ENCODE measurements around the gene MLPH. TPM values are rescaled to one million over a fixed set of nuclear protein-coding genes. Genes with fewer than 3 reads are reported as not detected.

Gene MLPH
- total RNA-seq, 1 donor from 2014 or later = not detected

DNA sequence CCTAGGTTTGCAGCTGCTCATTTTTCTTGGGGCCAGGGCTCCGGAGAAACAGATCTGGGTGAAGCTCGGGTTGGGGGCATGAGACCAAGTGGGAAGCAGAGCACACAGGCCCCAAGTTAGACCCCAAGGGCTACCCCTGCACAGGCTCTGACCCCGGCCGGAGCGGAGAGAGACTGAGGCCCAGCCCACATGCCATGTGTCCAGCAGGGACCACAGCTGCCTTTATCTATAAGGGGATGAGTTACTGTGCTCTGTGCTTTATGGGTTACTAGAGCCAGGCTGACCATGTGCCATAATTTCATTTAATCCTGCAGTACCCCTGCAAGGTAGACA lies 49.0 kb downstream of the MLPH start:
- peaks cover 8 to 15% (median 14%) of the 10 kb centered on the region in 3 donors for H3K4me1 ChIP-seq (ENCODE audit: control insufficient read depth in 3 of 3, insufficient read depth in 3 of 3, low read length in 3 of 3)
- no peak overlapping the region for H3K27ac ChIP-seq (ENCODE audit: low read depth, low read length)
- no peak overlapping the region for H3K9ac ChIP-seq (ENCODE audit: low read depth in 1 of 3, low read length in 3 of 3)
- peaks cover 0 to 2% (median 2%) of the 10 kb centered on the region in 3 donors for H3K27me3 ChIP-seq (ENCODE audit: control insufficient read depth in 3 of 3, insufficient read depth in 3 of 3, low read length in 3 of 3)
- H3K36me3 ChIP-seq (ENCODE audit: control insufficient read depth in 3 of 3, insufficient read depth in 3 of 3, low read length in 3 of 3) = peaks cover 0 to 2% (median 0%) of the 10 kb centered on the region in 3 donors
- no peaks in the 10 kb centered on the region for H3K9me3 ChIP-seq (ENCODE audit: control insufficient read depth in 3 of 3, low read length in 3 of 3)
- H3K4me3 ChIP-seq (ENCODE audit: low read length in 3 of 3) = no peak overlapping the region

- H3K9me3 ChIP-seq (ENCODE audit: control insufficient read depth in 3 of 3, low read length in 3 of 3) = no peaks in the 10 kb centered on the region
- no peak overlapping the region for H3K4me3 ChIP-seq (ENCODE audit: low read length in 3 of 3)
- no peak overlapping the region for H3K9ac ChIP-seq (ENCODE audit: low read depth in 1 of 3, low read length in 3 of 3)
- no peak overlapping the region for H3K27ac ChIP-seq (ENCODE audit: low read depth, low read length)
- peaks cover 8 to 19% (median 17%) of the 10 kb centered on the region in 3 donors for H3K4me1 ChIP-seq (ENCODE audit: control insufficient read depth in 3 of 3, insufficient read depth in 3 of 3, low read length in 3 of 3)
- H3K36me3 ChIP-seq (ENCODE audit: control insufficient read depth in 3 of 3, insufficient read depth in 3 of 3, low read length in 3 of 3) = peaks cover 0 to 2% (median 0%) of the 10 kb centered on the region in 3 donors
- peaks cover 0 to 2% (median 2%) of the 10 kb centered on the region in 3 donors for H3K27me3 ChIP-seq (ENCODE audit: control insufficient read depth in 3 of 3, insufficient read depth in 3 of 3, low read length in 3 of 3)
These were observed 49.6 kb downstream of the MLPH start for GRCh38 chr2:237536617-237537016.

DNA sequence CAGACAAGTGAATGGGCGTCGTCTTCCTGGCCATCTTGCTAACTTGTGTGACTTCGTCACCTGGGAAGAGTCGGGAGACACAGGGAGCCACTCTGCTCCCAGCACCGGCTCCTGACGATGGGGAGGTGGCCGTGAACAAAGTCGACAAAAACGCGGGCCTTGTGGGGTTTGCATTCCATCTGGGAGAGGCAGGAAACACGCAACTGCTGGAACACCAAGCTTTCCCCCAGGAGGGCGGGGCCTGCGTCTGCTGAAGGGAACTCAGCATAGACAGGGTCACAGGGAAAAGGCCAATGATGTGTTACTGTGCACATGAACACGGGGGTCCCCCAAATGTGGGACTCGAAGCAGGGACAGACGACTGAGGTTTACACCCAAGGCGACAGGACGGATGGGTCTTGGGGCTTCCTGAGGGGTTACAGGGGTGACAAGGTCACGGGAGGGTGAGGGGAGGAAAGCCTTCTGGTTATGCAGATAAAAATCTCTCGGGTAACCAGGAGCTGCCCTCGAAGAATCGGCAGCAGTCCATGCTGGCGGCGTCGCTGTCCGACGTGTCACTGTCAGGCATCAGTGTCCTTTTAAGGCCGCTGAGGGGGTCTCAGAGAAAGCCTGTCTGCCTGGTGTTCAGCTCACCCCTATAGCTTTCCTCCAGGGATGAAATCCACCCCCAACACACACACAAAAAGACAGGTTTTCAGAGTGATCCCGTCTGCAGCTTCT lies 51.1 kb downstream of the MLPH start:
- H3K9ac ChIP-seq (ENCODE audit: low read depth in 1 of 3, low read length in 3 of 3) = no peak overlapping the region
- no peak overlapping the region for H3K27ac ChIP-seq (ENCODE audit: low read depth, low read length)
- H3K9me3 ChIP-seq (ENCODE audit: control insufficient read depth in 3 of 3, low read length in 3 of 3) = no peaks in the 10 kb centered on the region
- peaks cover 8 to 19% (median 17%) of the 10 kb centered on the region in 3 donors for H3K4me1 ChIP-seq (ENCODE audit: control insufficient read depth in 3 of 3, insufficient read depth in 3 of 3, low read length in 3 of 3)
- peaks cover 0 to 2% (median 0%) of the 10 kb centered on the region in 3 donors for H3K36me3 ChIP-seq (ENCODE audit: control insufficient read depth in 3 of 3, insufficient read depth in 3 of 3, low read length in 3 of 3)
- H3K4me3 ChIP-seq (ENCODE audit: low read length in 3 of 3) = no peak overlapping the region
- H3K27me3 ChIP-seq (ENCODE audit: control insufficient read depth in 3 of 3, insufficient read depth in 3 of 3, low read length in 3 of 3) = peaks cover 0 to 2% (median 2%) of the 10 kb centered on the region in 3 donors

GRCh38 chr2:237538901-237539300 lies 51.9 kb downstream of the MLPH start:
- H3K9me3 ChIP-seq (ENCODE audit: control insufficient read depth in 3 of 3, low read length in 3 of 3) = no peaks in the 10 kb centered on the region
- H3K27me3 ChIP-seq (ENCODE audit: control insufficient read depth in 3 of 3, insufficient read depth in 3 of 3, low read length in 3 of 3) = peaks cover 0 to 2% (median 2%) of the 10 kb centered on the region in 3 donors
- H3K27ac ChIP-seq (ENCODE audit: low read depth, low read length) = no peak overlapping the region
- no peak overlapping the region for H3K4me3 ChIP-seq (ENCODE audit: low read length in 3 of 3)
- no peak overlapping the region for H3K9ac ChIP-seq (ENCODE audit: low read depth in 1 of 3, low read length in 3 of 3)
- peaks cover 0 to 2% (median 0%) of the 10 kb centered on the region in 3 donors for H3K36me3 ChIP-seq (ENCODE audit: control insufficient read depth in 3 of 3, insufficient read depth in 3 of 3, low read length in 3 of 3)
- peaks cover 8 to 19% (median 17%) of the 10 kb centered on the region in 3 donors for H3K4me1 ChIP-seq (ENCODE audit: control insufficient read depth in 3 of 3, insufficient read depth in 3 of 3, low read length in 3 of 3)

- Histone ChIP-seq H3K9me3 (ENCODE audit: control insufficient read depth in 3 of 3, low read length in 3 of 3) (no peaks in the 10 kb centered on the region), H3K27ac (ENCODE audit: low read depth, low read length) (no peak overlapping the region), H3K9ac (ENCODE audit: low read depth in 1 of 3, low read length in 3 of 3) (no peak overlapping the region), H3K4me1 (ENCODE audit: control insufficient read depth in 3 of 3, insufficient read depth in 3 of 3, low read length in 3 of 3) (peaks cover 8 to 19% (median 17%) of the 10 kb centered on the region in 3 donors), H3K4me3 (ENCODE audit: low read length in 3 of 3) (no peak overlapping the region), H3K27me3 (ENCODE audit: control insufficient read depth in 3 of 3, insufficient read depth in 3 of 3, low read length in 3 of 3) (peaks cover 0 to 2% (median 2%) of the 10 kb centered on the region in 3 donors), H3K36me3 (ENCODE audit: control insufficient read depth in 3 of 3, insufficient read depth in 3 of 3, low read length in 3 of 3) (no peaks in the 10 kb centered on the region)
These were observed 52.6 kb downstream of the MLPH start for GRCh38 chr2:237539681-237540080.

DNA sequence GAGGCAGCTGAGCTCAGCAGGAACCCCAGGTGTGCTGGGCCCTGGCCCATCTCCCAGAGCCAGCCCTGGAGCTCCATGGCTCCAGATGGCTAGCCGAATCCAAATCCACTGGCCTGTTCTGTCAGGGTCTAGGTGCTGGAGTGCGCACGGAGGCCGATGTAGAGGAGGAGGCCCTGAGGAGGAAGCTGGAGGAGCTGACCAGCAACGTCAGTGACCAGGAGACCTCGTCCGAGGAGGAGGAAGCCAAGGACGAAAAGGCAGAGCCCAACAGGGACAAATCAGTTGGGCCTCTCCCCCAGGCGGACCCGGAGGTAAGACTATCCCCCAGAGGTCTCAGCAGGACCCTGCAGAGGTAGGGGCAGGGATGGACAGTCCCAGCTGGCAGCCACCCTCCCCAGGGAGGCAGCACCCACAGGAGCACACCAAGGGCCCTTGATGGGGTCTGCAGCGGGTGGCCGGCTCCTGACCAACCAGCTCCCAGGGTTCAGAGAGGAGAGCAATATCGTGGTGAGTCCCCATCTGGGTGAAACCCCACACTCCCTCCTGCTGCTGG lies 53.2 kb downstream of the MLPH start:
- Histone ChIP-seq H3K4me1 (ENCODE audit: control insufficient read depth in 3 of 3, insufficient read depth in 3 of 3, low read length in 3 of 3) (peaks cover 8 to 19% (median 17%) of the 10 kb centered on the region in 3 donors), H3K27me3 (ENCODE audit: control insufficient read depth in 3 of 3, insufficient read depth in 3 of 3, low read length in 3 of 3) (peaks cover 0 to 2% (median 2%) of the 10 kb centered on the region in 3 donors), H3K27ac (ENCODE audit: low read depth, low read length) (no peak overlapping the region), H3K9me3 (ENCODE audit: control insufficient read depth in 3 of 3, low read length in 3 of 3) (no peaks in the 10 kb centered on the region), H3K9ac (ENCODE audit: low read depth in 1 of 3, low read length in 3 of 3) (no peak overlapping the region), H3K4me3 (ENCODE audit: low read length in 3 of 3) (no peak overlapping the region), H3K36me3 (ENCODE audit: control insufficient read depth in 3 of 3, insufficient read depth in 3 of 3, low read length in 3 of 3) (no peaks in the 10 kb centered on the region)

- H3K4me3 ChIP-seq (ENCODE audit: low read length in 3 of 3) = no peak overlapping the region
- no peak overlapping the region for H3K27ac ChIP-seq (ENCODE audit: low read depth, low read length)
- H3K36me3 ChIP-seq (ENCODE audit: control insufficient read depth in 3 of 3, insufficient read depth in 3 of 3, low read length in 3 of 3) = no peaks in the 10 kb centered on the region
- H3K9ac ChIP-seq (ENCODE audit: low read depth in 1 of 3, low read length in 3 of 3) = no peak overlapping the region
- peaks cover 8 to 19% (median 17%) of the 10 kb centered on the region in 3 donors for H3K4me1 ChIP-seq (ENCODE audit: control insufficient read depth in 3 of 3, insufficient read depth in 3 of 3, low read length in 3 of 3)
- H3K9me3 ChIP-seq (ENCODE audit: control insufficient read depth in 3 of 3, low read length in 3 of 3) = no peaks in the 10 kb centered on the region
- H3K27me3 ChIP-seq (ENCODE audit: control insufficient read depth in 3 of 3, insufficient read depth in 3 of 3, low read length in 3 of 3) = peaks cover 0 to 2% (median 2%) of the 10 kb centered on the region in 3 donors
These were observed 53.8 kb downstream of the MLPH start for GRCh38 chr2:237540823-237541222.

DNA sequence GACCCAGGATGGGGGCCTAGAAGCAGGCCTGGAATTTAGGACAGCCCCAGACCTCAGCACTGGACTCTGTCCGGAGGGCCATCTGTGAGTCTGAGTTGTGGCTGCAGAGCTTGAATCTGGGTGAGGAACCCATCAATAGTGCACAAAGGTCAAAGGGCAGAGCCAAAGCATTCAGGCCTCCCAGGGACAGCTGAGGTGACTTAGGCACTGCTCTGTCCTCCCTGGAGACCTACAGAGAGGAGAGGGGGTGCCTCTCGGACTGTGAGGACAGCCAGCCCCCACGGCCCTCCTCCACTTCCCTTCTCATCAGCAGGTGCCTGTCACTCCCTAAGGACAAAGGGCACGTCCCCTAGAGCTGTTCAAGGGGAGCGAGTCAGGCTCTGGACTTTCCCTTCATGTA lies 54.2 kb downstream of the MLPH start:
- H3K27ac ChIP-seq (ENCODE audit: low read depth, low read length) = no peak overlapping the region

GRCh38 chr2:237542001-237542704 lies 55.1 kb downstream of the MLPH start:
- H3K27me3 ChIP-seq (ENCODE audit: control insufficient read depth in 3 of 3, insufficient read depth in 3 of 3, low read length in 3 of 3) = peaks cover 0 to 2% (median 2%) of the 10 kb centered on the region in 3 donors
- no peak overlapping the region for H3K9ac ChIP-seq (ENCODE audit: low read depth in 1 of 3, low read length in 3 of 3)
- H3K4me3 ChIP-seq (ENCODE audit: low read length in 3 of 3) = no peak overlapping the region
- H3K4me1 ChIP-seq (ENCODE audit: control insufficient read depth in 3 of 3, insufficient read depth in 3 of 3, low read length in 3 of 3) = peaks cover 8 to 19% (median 17%) of the 10 kb centered on the region in 3 donors
- H3K9me3 ChIP-seq (ENCODE audit: control insufficient read depth in 3 of 3, low read length in 3 of 3) = no peaks in the 10 kb centered on the region
- H3K36me3 ChIP-seq (ENCODE audit: control insufficient read depth in 3 of 3, insufficient read depth in 3 of 3, low read length in 3 of 3) = no peaks in the 10 kb centered on the region
- H3K27ac ChIP-seq (ENCODE audit: low read depth, low read length) = no peak overlapping the region

More for the DNA sequence above, 54.2 kb downstream of the MLPH start:
- H3K27me3 ChIP-seq (ENCODE audit: control insufficient read depth in 3 of 3, insufficient read depth in 3 of 3, low read length in 3 of 3) = peaks cover 0 to 2% (median 2%) of the 10 kb centered on the region in 3 donors
- H3K4me3 ChIP-seq (ENCODE audit: low read length in 3 of 3) = no peak overlapping the region
- H3K4me1 ChIP-seq (ENCODE audit: control insufficient read depth in 3 of 3, insufficient read depth in 3 of 3, low read length in 3 of 3) = peaks cover 8 to 19% (median 17%) of the 10 kb centered on the region in 3 donors
- no peaks in the 10 kb centered on the region for H3K36me3 ChIP-seq (ENCODE audit: control insufficient read depth in 3 of 3, insufficient read depth in 3 of 3, low read length in 3 of 3)
- no peaks in the 10 kb centered on the region for H3K9me3 ChIP-seq (ENCODE audit: control insufficient read depth in 3 of 3, low read length in 3 of 3)
- H3K9ac ChIP-seq (ENCODE audit: low read depth in 1 of 3, low read length in 3 of 3) = peak overlapping the region in 1 of 3 donors; percentile 8
